Measurements from ENCODE around the gene C1orf216.

DNA sequence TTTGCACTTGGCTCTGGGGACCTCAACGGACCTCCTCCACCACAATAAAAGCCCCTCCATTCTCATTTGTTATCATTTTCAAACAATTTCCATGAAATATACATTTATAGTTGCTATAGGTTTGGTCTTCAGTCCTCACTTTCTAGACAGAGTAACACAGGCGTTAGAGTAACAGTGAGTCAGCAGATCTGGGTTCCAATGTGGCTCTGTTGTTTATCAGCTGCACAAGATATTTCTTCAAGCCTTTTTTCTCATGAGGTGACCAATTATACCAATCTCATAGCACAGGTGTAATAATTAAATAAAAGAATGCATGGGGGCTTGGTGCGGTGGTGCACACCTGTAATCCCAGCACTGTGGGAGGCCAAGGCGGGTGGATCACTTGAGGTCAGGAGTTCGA is 44.6 kb downstream of the C1orf216 start:
- TF ChIP-seq CTCF (IDR thresholded peaks at IDR 0.05 in 8 of 11, conservative IDR thresholded peaks at IDR 0.05 in 3 of 11) = no peak
- TF ChIP-seq POLR2A (IDR thresholded peaks at IDR 0.05) = no peak
